H9 (cell line): ENCODE data around the gene PGLYRP4. TPM values are rescaled to one million over a fixed set of nuclear protein-coding genes. Genes with fewer than 3 reads are reported as not detected.

Experiments used
- DNase-seq: peaks from one replicate; pipeline ENCODE4 v3.0.0-alpha.2; 2017
- H2AFZ ChIP-seq: one replicate; pipeline ENCODE4 v1.6.1; 2013; ENCODE audit warnings: mild to moderate bottlenecking, low read length, control low read depth, moderate library complexity
- H2AK5ac ChIP-seq: 2 replicates; pipeline ENCODE4 v1.6.1; 2013; ENCODE audit warnings: low read length, control low read depth, mixed read lengths; ENCODE audit not compliant: insufficient read length
- H2BK120ac ChIP-seq: one replicate; pipeline ENCODE4 v1.6.1; 2013; ENCODE audit warnings: low read depth, mild to moderate bottlenecking, low read length, control low read depth, inconsistent platforms; ENCODE audit not compliant: poor library complexity, severe bottlenecking
- H2BK12ac ChIP-seq: 2 replicates; pipeline ENCODE4 v1.6.1; 2013; ENCODE audit warnings: low read length, control low read depth, mixed read lengths, low read depth; ENCODE audit not compliant: insufficient read length
- H2BK15ac ChIP-seq: 2 replicates; pipeline ENCODE4 v1.6.1; 2013; ENCODE audit warnings: low read depth, low read length, control low read depth
- H2BK20ac ChIP-seq: one replicate; pipeline ENCODE4 v1.6.1; 2013; ENCODE audit warnings: low read depth, mild to moderate bottlenecking, low read length, control low read depth, inconsistent platforms; ENCODE audit not compliant: poor library complexity, severe bottlenecking
- H2BK5ac ChIP-seq: 2 replicates; pipeline ENCODE4 v1.6.1; 2013; ENCODE audit warnings: low read length, control low read depth, mixed read lengths; ENCODE audit not compliant: insufficient read length
- H3K14ac ChIP-seq: 2 replicates; pipeline ENCODE4 v1.6.1; 2013; ENCODE audit warnings: low read length, control low read depth; ENCODE audit not compliant: insufficient read depth
- H3K18ac ChIP-seq: 2 replicates; pipeline ENCODE4 v1.6.1; 2013; ENCODE audit warnings: low read depth, mild to moderate bottlenecking, mixed read lengths, low read length, control low read depth; ENCODE audit not compliant: insufficient read length
- H3K23ac ChIP-seq: 2 replicates; pipeline ENCODE4 v1.6.1; 2013; ENCODE audit warnings: low read length, control low read depth, mixed read lengths, low read depth; ENCODE audit not compliant: insufficient read length
- H3K23me2 ChIP-seq: 2 replicates; pipeline ENCODE4 v1.6.1; 2013; ENCODE audit warnings: low read depth, mild to moderate bottlenecking, mixed read lengths, low read length, control low read depth; ENCODE audit not compliant: insufficient read length, poor library complexity, severe bottlenecking
- H3K27ac ChIP-seq: 2 replicates; pipeline ENCODE4 v1.5.1; 2013; ENCODE audit warnings: low read length, control low read depth, mixed read lengths, low read depth; ENCODE audit not compliant: insufficient read length
- H3K27me3 ChIP-seq: 2 replicates; pipeline ENCODE4 v1.6.1; 2013; ENCODE audit warnings: low read length, control low read depth, inconsistent platforms; ENCODE audit not compliant: insufficient read depth
- H3K4ac ChIP-seq: 2 replicates; pipeline ENCODE4 v1.6.1; 2013; ENCODE audit warnings: low read depth, mild to moderate bottlenecking, control low read depth, inconsistent platforms, low read length, moderate library complexity
- H3K4me1 ChIP-seq: 2 replicates; pipeline ENCODE4 v1.6.1; 2013; ENCODE audit warnings: low read length, control low read depth, inconsistent platforms; ENCODE audit not compliant: insufficient read depth
- H3K4me2 ChIP-seq: 2 replicates; pipeline ENCODE4 v1.6.1; 2013; ENCODE audit warnings: low read length, control low read depth, mixed read lengths; ENCODE audit not compliant: insufficient read length, insufficient read depth
- H3K56ac ChIP-seq: 2 replicates; pipeline ENCODE4 v1.6.1; 2013; ENCODE audit warnings: low read depth, mild to moderate bottlenecking, mixed read lengths, low read length, control low read depth; ENCODE audit not compliant: insufficient read length
- H3K79me1 ChIP-seq: 2 replicates; pipeline ENCODE4 v1.6.1; 2013; ENCODE audit warnings: low read depth, mild to moderate bottlenecking, moderate library complexity, low read length, control low read depth, inconsistent platforms; ENCODE audit not compliant: insufficient read depth, poor library complexity, severe bottlenecking
- H3K79me2 ChIP-seq: 2 replicates; pipeline ENCODE4 v1.6.1; 2013; ENCODE audit warnings: low read length, control low read depth, inconsistent platforms; ENCODE audit not compliant: insufficient read depth
- H3K9ac ChIP-seq: 2 replicates; pipeline ENCODE4 v1.6.1; 2013; ENCODE audit warnings: low read length, control low read depth, mixed read lengths; ENCODE audit not compliant: insufficient read length; ENCODE audit errors: extremely low read depth
- H3K9me3 ChIP-seq: one replicate; pipeline ENCODE4 v1.6.1; 2013; ENCODE audit warnings: low read depth, low read length, inconsistent platforms; ENCODE audit not compliant: control insufficient read depth
- H3T11ph ChIP-seq: one replicate; pipeline ENCODE4 v1.6.1; 2013; ENCODE audit warnings: mild to moderate bottlenecking, low read length, control low read depth, inconsistent platforms
- H4K20me1 ChIP-seq: one replicate; pipeline ENCODE4 v1.6.1; 2013; ENCODE audit not compliant: control insufficient read depth, insufficient read length, insufficient read depth
- H4K5ac ChIP-seq: 2 replicates; pipeline ENCODE4 v1.6.1; 2013; ENCODE audit warnings: low read depth, mild to moderate bottlenecking, mixed read lengths, low read length, control low read depth; ENCODE audit not compliant: insufficient read length
- H4K8ac ChIP-seq: replicated peaks from 2 replicates; pipeline ENCODE4 v1.6.1; 2013; ENCODE audit warnings: low read length, control low read depth, mixed read lengths, low read depth; ENCODE audit not compliant: insufficient read length
- H4K91ac ChIP-seq: 2 replicates; pipeline ENCODE4 v1.6.1; 2013; ENCODE audit warnings: low read depth, mild to moderate bottlenecking, moderate library complexity, mixed read lengths, low read length, control low read depth; ENCODE audit not compliant: insufficient read length
- H3K27ac Mint-ChIP-seq, 3 experiments: 2 replicates in 2 of 3; 3 replicates in 1 of 3; pipeline ENCODE4 v1.8.0; 2020 to 2021; ENCODE audit warnings: mixed read lengths in 3 of 3, mild to moderate bottlenecking in 1 of 3, moderate library complexity in 1 of 3
- H3K27me3 Mint-ChIP-seq: 2 replicates; pipeline ENCODE4 v1.8.0; 2021; ENCODE audit warnings: low read depth, mild to moderate bottlenecking, moderate library complexity, mixed read lengths
- H3K36me3 Mint-ChIP-seq, 3 experiments: 2 replicates in 2 of 3; 3 replicates in 1 of 3; pipeline ENCODE4 v1.8.0; 2020 to 2021; ENCODE audit warnings: low read depth in 3 of 3, mixed read lengths in 3 of 3; ENCODE audit not compliant: insufficient read depth in 1 of 3
- H3K4me1 Mint-ChIP-seq, 2 experiments: 2 replicates each; pipeline ENCODE4 v1.8.0; 2020; ENCODE audit warnings: mixed read lengths in 2 of 2
- H3K4me3 Mint-ChIP-seq, 2 experiments: 2 replicates in 1 of 2; 3 replicates in 1 of 2; pipeline ENCODE4 v1.8.0; 2020 to 2021; ENCODE audit warnings: mild to moderate bottlenecking in 2 of 2, mixed read lengths in 2 of 2, moderate library complexity in 1 of 2
- H3K9me3 Mint-ChIP-seq, 2 experiments: 2 replicates in 1 of 2; 3 replicates in 1 of 2; pipeline ENCODE4 v1.8.0; 2020; ENCODE audit warnings: mild to moderate bottlenecking in 2 of 2, mixed read lengths in 2 of 2, moderate library complexity in 1 of 2
- CTCF ChIP-seq: fragments of 200-600 bp; sonication (generic); conservative IDR thresholded peaks from 3 replicates; pipeline ENCODE4 v1.8.0; 2021; ENCODE audit warnings: antibody characterized with exemption, mild to moderate bottlenecking
- WGBS: extraction: QIAGEN DNeasy Blood & Tissue Kit; methylation state at CpG from one replicate; pipeline ENCODE4 v1.1.7; 2013; ENCODE audit warnings: missing lambda C conversion rate, low lambda C conversion rate, mixed read lengths; ENCODE audit not compliant: insufficient read length; ENCODE audit errors: extremely low coverage; 5-methylcytosine and 5-hydroxymethylcytosine counted together
- total RNA-seq: library from RNA; stranded (reverse); gene quantifications from 2 replicates; pipeline ENCODE4 v1.2.1, GENCODE V29; 2021

PGLYRP4 gene
- total RNA-seq, 1 experiment from 2014 or later: not detected

DNA sequence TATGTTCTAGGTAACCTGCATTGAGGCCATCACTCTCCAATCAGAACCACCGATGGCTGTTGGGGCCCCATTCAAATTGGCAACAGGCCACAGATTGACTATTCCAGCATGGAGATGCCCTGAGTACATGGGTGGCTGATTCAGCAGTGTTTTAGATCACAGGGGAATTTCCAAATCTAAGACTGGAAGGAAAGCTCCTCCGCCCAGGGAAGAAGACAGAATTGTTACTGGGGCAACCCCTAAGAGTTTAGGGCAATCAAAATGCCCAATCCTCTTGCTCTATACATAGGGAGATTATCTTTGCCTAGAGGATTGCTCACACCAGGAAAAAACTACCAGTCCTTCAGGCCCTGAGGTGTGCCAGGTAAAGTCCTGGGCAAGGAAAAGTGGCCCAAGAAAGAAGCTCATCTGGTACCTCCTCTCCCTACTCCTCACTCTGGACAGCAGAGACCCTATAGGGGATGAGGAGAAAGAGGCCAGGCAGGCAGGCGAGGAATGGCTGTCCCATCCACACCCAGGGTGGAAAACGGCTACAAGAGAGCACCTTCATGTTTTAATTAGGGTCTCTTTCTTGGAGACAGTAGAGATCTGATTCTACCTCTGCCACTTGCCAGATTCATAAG lies 36.4 kb upstream of the PGLYRP4 start:
- no peak overlapping the region for H2BK120ac ChIP-seq
- H4K91ac ChIP-seq: no peak overlapping the region
- no peaks in the 10 kb centered on the region for H3K9me3 ChIP-seq
- no peak overlapping the region for H3K18ac ChIP-seq
- no peak overlapping the region for H4K5ac ChIP-seq
- peaks cover 15% of the 10 kb centered on the region for H3K27me3 Mint-ChIP-seq
- no peak overlapping the region for H2BK5ac ChIP-seq
- no peak overlapping the region for H3K4ac ChIP-seq
- DNase-seq: peak; percentile 5
- H3K79me1 ChIP-seq: no peaks in the 10 kb centered on the region
- no peaks in the 10 kb centered on the region for H3K79me2 ChIP-seq
- no peak overlapping the region for H4K8ac ChIP-seq
- no CpG with 5 or more reads among the region's 4 CpGs for WGBS
- TF ChIP-seq CTCF: no peak
- H3K4me3 Mint-ChIP-seq: no peak overlapping the region
- H4K20me1 ChIP-seq: no peaks in the 10 kb centered on the region
- H2BK15ac ChIP-seq: no peak overlapping the region
- no peak overlapping the region for H2BK20ac ChIP-seq
- no peak overlapping the region for H3K56ac ChIP-seq
- H2AFZ ChIP-seq: no peak overlapping the region
- H3K27ac Mint-ChIP-seq: no peak overlapping the region
- H3K9me3 Mint-ChIP-seq: peaks cover 3 to 14% of the 10 kb centered on the region in 2 experiments; a peak in 3 of 5 replicates
- no peak overlapping the region; the same call in 1 of the 2 replicates for H3K14ac ChIP-seq
- no peak overlapping the region for H3K23ac ChIP-seq
- no peaks in the 10 kb centered on the region for H3K27me3 ChIP-seq
- no peaks in the 10 kb centered on the region for H3K4me1 Mint-ChIP-seq
- no peak overlapping the region for H3K4me2 ChIP-seq
- no peak overlapping the region for H2BK12ac ChIP-seq
- H3K27ac ChIP-seq: no peak overlapping the region
- no peaks in the 10 kb centered on the region for H3K36me3 Mint-ChIP-seq
- H3K23me2 ChIP-seq: no peaks in the 10 kb centered on the region
- no peak overlapping the region for H3K9ac ChIP-seq
- H3K4me1 ChIP-seq: no peaks in the 10 kb centered on the region
- no peak overlapping the region for H2AK5ac ChIP-seq
- H3T11ph ChIP-seq: no peak overlapping the region
